ENCODE data around the gene PPP2R2C. TPM values are rescaled to one million over a fixed set of nuclear protein-coding genes. Genes with fewer than 3 reads are reported as not detected.

PPP2R2C gene
- total RNA-seq, 1 donor from 2014 or later, result 2.2 TPM

DNA sequence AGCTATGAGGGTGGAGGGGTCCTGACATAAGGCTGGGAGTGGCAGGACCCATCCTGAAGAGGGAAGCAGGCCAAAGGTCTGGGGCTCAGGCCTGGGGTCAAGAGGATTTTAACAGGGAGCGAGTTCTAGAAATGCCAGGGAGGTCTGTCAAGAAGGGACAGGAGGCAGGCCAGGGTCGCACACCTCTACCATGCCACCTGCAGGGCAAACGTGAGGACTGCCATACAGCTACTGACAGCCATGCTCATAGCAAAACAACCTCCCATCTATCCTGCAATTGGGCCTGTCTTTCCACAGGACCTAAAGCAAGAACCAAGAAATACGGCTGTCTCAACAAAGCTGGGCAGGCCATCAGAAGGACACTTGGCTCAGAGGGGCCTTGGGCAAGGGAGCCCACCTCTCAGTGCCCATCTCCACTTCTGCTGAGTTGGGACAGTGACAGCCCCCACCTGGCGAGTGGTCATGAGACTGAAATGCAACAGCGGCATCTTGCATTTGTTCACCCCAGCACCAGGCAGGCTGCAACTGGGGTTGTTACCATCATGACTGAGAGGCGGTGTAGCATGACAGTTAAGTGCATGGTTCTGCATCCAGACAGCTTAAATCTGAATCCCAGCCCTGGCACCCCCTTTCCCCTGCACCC, 110.0 kb downstream of the PPP2R2C start:
- TF ChIP-seq, protein P1, sequence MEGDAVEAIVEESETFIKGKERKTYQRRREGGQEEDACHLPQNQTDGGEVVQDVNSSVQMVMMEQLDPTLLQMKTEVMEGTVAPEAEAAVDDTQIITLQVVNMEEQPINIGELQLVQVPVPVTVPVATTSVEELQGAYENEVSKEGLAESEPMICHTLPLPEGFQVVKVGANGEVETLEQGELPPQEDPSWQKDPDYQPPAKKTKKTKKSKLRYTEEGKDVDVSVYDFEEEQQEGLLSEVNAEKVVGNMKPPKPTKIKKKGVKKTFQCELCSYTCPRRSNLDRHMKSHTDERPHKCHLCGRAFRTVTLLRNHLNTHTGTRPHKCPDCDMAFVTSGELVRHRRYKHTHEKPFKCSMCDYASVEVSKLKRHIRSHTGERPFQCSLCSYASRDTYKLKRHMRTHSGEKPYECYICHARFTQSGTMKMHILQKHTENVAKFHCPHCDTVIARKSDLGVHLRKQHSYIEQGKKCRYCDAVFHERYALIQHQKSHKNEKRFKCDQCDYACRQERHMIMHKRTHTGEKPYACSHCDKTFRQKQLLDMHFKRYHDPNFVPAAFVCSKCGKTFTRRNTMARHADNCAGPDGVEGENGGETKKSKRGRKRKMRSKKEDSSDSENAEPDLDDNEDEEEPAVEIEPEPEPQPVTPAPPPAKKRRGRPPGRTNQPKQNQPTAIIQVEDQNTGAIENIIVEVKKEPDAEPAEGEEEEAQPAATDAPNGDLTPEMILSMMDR (IDR thresholded peaks at IDR 0.05), result no peak
- no peaks in the 10 kb centered on the region for H3K27me3 ChIP-seq
- no peak overlapping the region for H3K27ac ChIP-seq
- H3K36me3 ChIP-seq, result no peaks in the 10 kb centered on the region
- H3K9me3 ChIP-seq, result no peaks in the 10 kb centered on the region
- intact Hi-C loops (cut with DNase I), result no loop called here
- no peak overlapping the region for H3K4me3 ChIP-seq
- no peaks in the 10 kb centered on the region for H3K4me1 ChIP-seq
- no peak for DNase-seq (ENCODE audit: low spot score in 2 of 2)

DNA sequence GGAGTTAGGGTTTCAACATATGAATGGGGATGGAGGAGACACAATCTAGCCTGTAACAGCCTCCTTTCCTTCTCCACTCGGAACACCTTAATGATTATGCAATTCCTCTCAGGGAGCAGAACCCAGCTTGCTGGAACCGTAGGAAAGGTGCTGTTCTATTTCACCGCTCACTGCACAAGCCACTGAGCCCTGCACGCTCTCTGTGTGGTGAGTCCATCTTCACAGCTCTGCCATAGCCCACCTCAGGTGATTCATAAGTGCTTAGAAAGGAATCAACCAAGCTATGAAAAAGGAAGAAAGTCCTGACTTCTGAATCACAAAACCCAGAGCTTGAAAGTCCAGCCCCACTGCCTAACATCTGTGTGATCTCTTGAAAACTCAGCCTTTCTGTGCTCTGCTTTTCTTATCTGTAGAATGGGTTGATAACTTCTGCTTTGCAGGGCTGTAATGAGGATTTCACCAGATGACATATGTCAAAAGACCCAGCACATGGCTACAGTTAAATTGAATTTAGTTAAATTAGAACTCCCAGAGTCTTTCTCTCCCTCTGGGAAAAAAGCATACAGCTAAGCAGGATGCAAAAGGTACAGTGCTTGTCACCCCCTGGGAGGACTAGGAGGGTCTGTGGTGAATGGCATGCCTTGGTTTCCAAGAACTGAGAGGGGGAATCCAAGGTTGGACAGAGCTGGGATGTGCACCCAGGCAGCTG, 111.2 kb downstream of the PPP2R2C start:
- H3K27ac ChIP-seq, result no peak overlapping the region
- H3K27me3 ChIP-seq, result no peaks in the 10 kb centered on the region
- DNase-seq (ENCODE audit: low spot score in 2 of 2), result no peak
- H3K4me3 ChIP-seq, result no peak overlapping the region
- TF ChIP-seq, protein P1 (IDR thresholded peaks at IDR 0.05), result no peak
- no peaks in the 10 kb centered on the region for H3K9me3 ChIP-seq
- no peaks in the 10 kb centered on the region for H3K36me3 ChIP-seq
- H3K4me1 ChIP-seq, result no peaks in the 10 kb centered on the region
- intact Hi-C loops (cut with DNase I), result no loop called here

DNA sequence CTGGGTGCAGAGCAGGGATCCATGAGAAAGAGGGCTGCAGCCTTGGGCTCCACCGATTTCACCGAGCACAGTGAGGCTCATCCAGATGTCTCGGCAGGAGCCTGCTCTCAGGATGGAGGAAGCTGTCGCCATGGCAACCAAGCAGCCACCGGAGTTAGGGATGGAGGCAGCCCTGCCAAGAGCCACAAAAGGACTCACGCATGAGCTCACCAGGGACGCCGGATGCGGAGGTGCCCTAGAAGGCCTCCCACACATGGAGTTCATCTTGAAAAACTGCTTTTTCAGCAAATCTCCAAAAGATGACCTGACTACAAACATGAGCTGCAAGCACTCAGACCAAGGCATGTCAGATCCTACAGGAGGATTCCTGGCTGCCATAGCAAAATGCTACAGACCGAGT, 112.0 kb downstream of the PPP2R2C start:
- TF ChIP-seq, protein P1 (IDR thresholded peaks at IDR 0.05), result no peak
- no peaks in the 10 kb centered on the region for H3K27me3 ChIP-seq
- DNase-seq (ENCODE audit: low spot score in 2 of 2), result no peak

DNA sequence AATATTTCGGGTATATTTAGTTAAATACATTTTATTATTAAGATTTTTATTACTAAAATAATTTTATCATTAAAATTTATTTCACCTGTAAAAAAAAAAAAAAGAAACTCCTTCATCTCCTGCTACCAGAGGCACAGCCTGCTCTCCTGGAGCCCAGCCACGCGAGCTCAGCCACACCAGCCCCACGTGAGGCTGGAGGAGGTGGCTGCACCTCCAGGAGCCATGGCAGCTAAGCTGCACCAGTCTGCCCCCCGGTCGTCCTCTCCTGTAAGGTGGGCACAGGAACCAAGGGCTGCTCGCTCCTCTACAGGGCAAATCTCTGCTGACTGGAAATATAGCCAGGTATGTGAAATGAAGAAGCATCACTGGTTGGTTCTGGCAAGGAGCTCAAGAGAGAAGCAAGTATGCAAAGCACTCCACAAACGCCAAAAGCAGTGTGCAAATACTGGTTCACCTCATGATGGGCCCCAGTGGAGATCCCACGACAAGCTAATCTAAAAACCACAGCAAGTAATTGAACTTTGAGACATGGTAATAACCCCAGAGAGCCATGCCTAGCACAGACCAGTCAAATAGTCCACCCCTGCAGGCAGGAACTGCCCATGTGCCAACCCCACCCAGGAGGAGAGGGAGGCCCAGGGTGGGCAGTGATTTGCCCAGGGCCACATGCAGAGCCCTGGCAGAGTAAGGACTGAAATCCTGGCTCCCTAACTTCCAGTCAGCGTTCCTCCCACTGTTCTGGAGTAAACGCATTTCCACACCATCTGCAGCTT, 112.7 kb downstream of the PPP2R2C start:
- intact Hi-C loops (cut with DNase I), result no loop called here
- Histone ChIP-seq H3K9me3 (no peaks in the 10 kb centered on the region), H3K4me3 (no peak overlapping the region), H3K27me3 (no peaks in the 10 kb centered on the region), H3K27ac (no peak overlapping the region), H3K36me3 (no peaks in the 10 kb centered on the region), H3K4me1 (no peaks in the 10 kb centered on the region)
- DNase-seq (ENCODE audit: low spot score in 2 of 2), result no peak
- TF ChIP-seq, protein P1 (IDR thresholded peaks at IDR 0.05), result no peak

More for the DNA sequence above, 112.0 kb downstream of the PPP2R2C start:
- Histone ChIP-seq H3K27ac (no peak overlapping the region), H3K9me3 (no peaks in the 10 kb centered on the region), H3K36me3 (no peaks in the 10 kb centered on the region), H3K4me1 (no peaks in the 10 kb centered on the region), H3K4me3 (no peak overlapping the region)
- intact Hi-C loops (cut with DNase I), result no loop called here

DNA sequence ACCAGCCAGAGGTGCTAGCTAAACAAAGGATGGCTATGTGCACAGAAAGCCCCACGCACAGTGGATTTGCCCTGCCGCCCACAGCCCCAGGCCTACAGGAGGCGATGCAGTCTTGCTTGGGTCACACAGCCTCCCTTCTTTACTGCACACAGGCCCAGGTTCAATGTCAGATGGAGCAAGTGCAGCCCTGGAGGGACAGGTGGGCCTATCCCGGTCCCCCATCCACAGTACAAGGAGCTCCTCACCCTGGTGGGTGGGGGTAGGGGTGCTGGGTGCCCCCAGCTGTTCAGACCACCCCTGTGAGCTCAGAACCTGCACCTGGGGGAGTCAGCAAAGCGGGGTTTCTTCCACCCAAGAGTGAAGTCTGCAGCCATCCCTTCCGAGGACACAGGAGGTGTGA, 114.9 kb downstream of the PPP2R2C start:
- intact Hi-C loops (cut with DNase I), result no loop called here
- Histone ChIP-seq H3K27me3 (no peaks in the 10 kb centered on the region), H3K4me3 (no peak overlapping the region), H3K36me3 (no peaks in the 10 kb centered on the region), H3K9me3 (no peaks in the 10 kb centered on the region), H3K4me1 (no peaks in the 10 kb centered on the region), H3K27ac (no peak overlapping the region)
- no peak for DNase-seq (ENCODE audit: low spot score in 2 of 2)
- TF ChIP-seq, protein P1 (IDR thresholded peaks at IDR 0.05), result no peak

Data from ascending aorta (tissue), 2 donors.